Measurements from ENCODE around the gene HSCB. TPM values are rescaled to one million over a fixed set of nuclear protein-coding genes. Genes with fewer than 3 reads are reported as not detected.

HSCB gene
- total RNA-seq, 1 donor from 2014 or later: 16.7 TPM

- Histone ChIP-seq H3K4me3 (ENCODE audit: low read length in 3 of 3) (no peak overlapping the region), H3K4me1 (ENCODE audit: control insufficient read depth in 3 of 3, insufficient read depth in 3 of 3, low read length in 3 of 3) (peaks cover 4 to 8% (median 6%) of the 10 kb centered on the region in 3 donors), H3K9me3 (ENCODE audit: control insufficient read depth in 3 of 3, low read length in 3 of 3) (peaks cover 0 to 3% (median 0%) of the 10 kb centered on the region in 3 donors), H3K9ac (ENCODE audit: low read depth in 1 of 3, low read length in 3 of 3) (no peak overlapping the region), H3K27me3 (ENCODE audit: control insufficient read depth in 3 of 3, insufficient read depth in 3 of 3, low read length in 3 of 3) (no peaks in the 10 kb centered on the region), H3K27ac (ENCODE audit: low read depth, low read length) (no peak overlapping the region), H3K36me3 (ENCODE audit: control insufficient read depth in 3 of 3, insufficient read depth in 3 of 3, low read length in 3 of 3) (no peaks in the 10 kb centered on the region)
Measured at GRCh38 chr22:28768701-28769393, 27.0 kb downstream of the HSCB start.

GRCh38 chr22:28769394-28770085 is 27.7 kb downstream of the HSCB start:
- Histone ChIP-seq H3K36me3 (ENCODE audit: control insufficient read depth in 3 of 3, insufficient read depth in 3 of 3, low read length in 3 of 3) (peaks cover 0 to 2% (median 1%) of the 10 kb centered on the region in 3 donors), H3K27me3 (ENCODE audit: control insufficient read depth in 3 of 3, insufficient read depth in 3 of 3, low read length in 3 of 3) (no peaks in the 10 kb centered on the region), H3K4me1 (ENCODE audit: control insufficient read depth in 3 of 3, insufficient read depth in 3 of 3, low read length in 3 of 3) (peaks cover 4 to 8% (median 7%) of the 10 kb centered on the region in 3 donors), H3K27ac (ENCODE audit: low read depth, low read length) (no peak overlapping the region), H3K9ac (ENCODE audit: low read depth in 1 of 3, low read length in 3 of 3) (no peak overlapping the region), H3K4me3 (ENCODE audit: low read length in 3 of 3) (no peak overlapping the region), H3K9me3 (ENCODE audit: control insufficient read depth in 3 of 3, low read length in 3 of 3) (peaks cover 0 to 3% (median 0%) of the 10 kb centered on the region in 3 donors)

GRCh38 chr22:28771195-28771791 is 29.5 kb downstream of the HSCB start:
- Histone ChIP-seq H3K4me3 (ENCODE audit: low read length in 3 of 3) (no peak overlapping the region), H3K36me3 (ENCODE audit: control insufficient read depth in 3 of 3, insufficient read depth in 3 of 3, low read length in 3 of 3) (peaks cover 4 to 13% (median 10%) of the 10 kb centered on the region in 3 donors), H3K27ac (ENCODE audit: low read depth, low read length) (no peak overlapping the region), H3K9me3 (ENCODE audit: control insufficient read depth in 3 of 3, low read length in 3 of 3) (peaks cover 0 to 3% (median 0%) of the 10 kb centered on the region in 3 donors), H3K4me1 (ENCODE audit: control insufficient read depth in 3 of 3, insufficient read depth in 3 of 3, low read length in 3 of 3) (peaks cover 7 to 8% (median 7%) of the 10 kb centered on the region in 3 donors), H3K27me3 (ENCODE audit: control insufficient read depth in 3 of 3, insufficient read depth in 3 of 3, low read length in 3 of 3) (no peaks in the 10 kb centered on the region), H3K9ac (ENCODE audit: low read depth in 1 of 3, low read length in 3 of 3) (no peak overlapping the region)

GRCh38 chr22:28772633-28773460 is 31.0 kb downstream of the HSCB start, which contains the start of gene CCDC117:
Gene CCDC117, plus strand, starts transcription at chr22:28772695. Its CDS starts 155 bp downstream, at chr22:28772850.
- Histone ChIP-seq H3K4me1 (ENCODE audit: control insufficient read depth in 3 of 3, insufficient read depth in 3 of 3, low read length in 3 of 3) (peaks cover 7 to 8% (median 7%) of the 10 kb centered on the region in 3 donors), H3K9ac (ENCODE audit: low read depth in 1 of 3, low read length in 3 of 3) (peak within 1 kb of the TSS; percentile 89 to 97 (median 91)), H3K36me3 (ENCODE audit: control insufficient read depth in 3 of 3, insufficient read depth in 3 of 3, low read length in 3 of 3) (peaks cover 4 to 13% (median 12%) of the 10 kb centered on the region in 3 donors), H3K9me3 (ENCODE audit: control insufficient read depth in 3 of 3, low read length in 3 of 3) (peaks cover 0 to 3% (median 0%) of the 10 kb centered on the region in 3 donors), H3K27ac (ENCODE audit: low read depth, low read length) (peak within 1 kb of the TSS; percentile 90), H3K27me3 (ENCODE audit: control insufficient read depth in 3 of 3, insufficient read depth in 3 of 3, low read length in 3 of 3) (no peaks in the 10 kb centered on the region), H3K4me3 (ENCODE audit: low read length in 3 of 3) (peak within 1 kb of the TSS; percentile 82 to 89 (median 88))

- Histone ChIP-seq H3K27me3 (ENCODE audit: control insufficient read depth in 3 of 3, insufficient read depth in 3 of 3, low read length in 3 of 3) (no peaks in the 10 kb centered on the region), H3K4me1 (ENCODE audit: control insufficient read depth in 3 of 3, insufficient read depth in 3 of 3, low read length in 3 of 3) (peaks cover 7 to 8% (median 7%) of the 10 kb centered on the region in 3 donors), H3K27ac (ENCODE audit: low read depth, low read length) (peak overlapping the region; percentile 90), H3K9ac (ENCODE audit: low read depth in 1 of 3, low read length in 3 of 3) (peak overlapping the region; percentile 86 to 97 (median 91)), H3K36me3 (ENCODE audit: control insufficient read depth in 3 of 3, insufficient read depth in 3 of 3, low read length in 3 of 3) (peaks cover 4 to 13% (median 12%) of the 10 kb centered on the region in 3 donors), H3K4me3 (ENCODE audit: low read length in 3 of 3) (peak overlapping the region; percentile 82 to 89 (median 88)), H3K9me3 (ENCODE audit: control insufficient read depth in 3 of 3, low read length in 3 of 3) (peaks cover 0 to 3% (median 0%) of the 10 kb centered on the region in 3 donors)
Measured at GRCh38 chr22:28773461-28773867, 31.6 kb downstream of the HSCB start.

GRCh38 chr22:28774378-28774777 is 32.5 kb downstream of the HSCB start:
- H3K4me3 ChIP-seq (ENCODE audit: low read length in 3 of 3): no peak overlapping the region
- no peaks in the 10 kb centered on the region for H3K27me3 ChIP-seq (ENCODE audit: control insufficient read depth in 3 of 3, insufficient read depth in 3 of 3, low read length in 3 of 3)
- H3K9ac ChIP-seq (ENCODE audit: low read depth in 1 of 3, low read length in 3 of 3): no peak overlapping the region
- peaks cover 7 to 11% (median 10%) of the 10 kb centered on the region in 3 donors for H3K4me1 ChIP-seq (ENCODE audit: control insufficient read depth in 3 of 3, insufficient read depth in 3 of 3, low read length in 3 of 3)
- no peak overlapping the region for H3K27ac ChIP-seq (ENCODE audit: low read depth, low read length)
- H3K36me3 ChIP-seq (ENCODE audit: control insufficient read depth in 3 of 3, insufficient read depth in 3 of 3, low read length in 3 of 3): peaks cover 4 to 13% (median 12%) of the 10 kb centered on the region in 3 donors
- H3K9me3 ChIP-seq (ENCODE audit: control insufficient read depth in 3 of 3, low read length in 3 of 3): peaks cover 0 to under 1% (median 0%) of the 10 kb centered on the region in 3 donors

GRCh38 chr22:28779833-28780232 is 38.0 kb downstream of the HSCB start:
- Histone ChIP-seq H3K9me3 (ENCODE audit: control insufficient read depth in 3 of 3, low read length in 3 of 3) (no peaks in the 10 kb centered on the region), H3K9ac (ENCODE audit: low read depth in 1 of 3, low read length in 3 of 3) (no peak overlapping the region), H3K27ac (ENCODE audit: low read depth, low read length) (no peak overlapping the region), H3K4me3 (ENCODE audit: low read length in 3 of 3) (no peak overlapping the region), H3K36me3 (ENCODE audit: control insufficient read depth in 3 of 3, insufficient read depth in 3 of 3, low read length in 3 of 3) (peaks cover 3 to 37% (median 27%) of the 10 kb centered on the region in 3 donors), H3K4me1 (ENCODE audit: control insufficient read depth in 3 of 3, insufficient read depth in 3 of 3, low read length in 3 of 3) (peaks cover 3 to 9% (median 8%) of the 10 kb centered on the region in 3 donors), H3K27me3 (ENCODE audit: control insufficient read depth in 3 of 3, insufficient read depth in 3 of 3, low read length in 3 of 3) (no peaks in the 10 kb centered on the region)

- peaks cover 8 to 38% (median 29%) of the 10 kb centered on the region in 3 donors for H3K36me3 ChIP-seq (ENCODE audit: control insufficient read depth in 3 of 3, insufficient read depth in 3 of 3, low read length in 3 of 3)
- H3K9me3 ChIP-seq (ENCODE audit: control insufficient read depth in 3 of 3, low read length in 3 of 3): no peaks in the 10 kb centered on the region
- no peaks in the 10 kb centered on the region for H3K27me3 ChIP-seq (ENCODE audit: control insufficient read depth in 3 of 3, insufficient read depth in 3 of 3, low read length in 3 of 3)
- peaks cover 3 to 9% (median 6%) of the 10 kb centered on the region in 3 donors for H3K4me1 ChIP-seq (ENCODE audit: control insufficient read depth in 3 of 3, insufficient read depth in 3 of 3, low read length in 3 of 3)
- no peak overlapping the region for H3K9ac ChIP-seq (ENCODE audit: low read depth in 1 of 3, low read length in 3 of 3)
- no peak overlapping the region for H3K27ac ChIP-seq (ENCODE audit: low read depth, low read length)
- H3K4me3 ChIP-seq (ENCODE audit: low read length in 3 of 3): no peak overlapping the region
Measured at GRCh38 chr22:28780296-28780695, 38.5 kb downstream of the HSCB start.

All from skeletal muscle tissue (tissue), 4 donors.